ENCODE results near the gene SNRK.

The SNRK gene

DNA sequence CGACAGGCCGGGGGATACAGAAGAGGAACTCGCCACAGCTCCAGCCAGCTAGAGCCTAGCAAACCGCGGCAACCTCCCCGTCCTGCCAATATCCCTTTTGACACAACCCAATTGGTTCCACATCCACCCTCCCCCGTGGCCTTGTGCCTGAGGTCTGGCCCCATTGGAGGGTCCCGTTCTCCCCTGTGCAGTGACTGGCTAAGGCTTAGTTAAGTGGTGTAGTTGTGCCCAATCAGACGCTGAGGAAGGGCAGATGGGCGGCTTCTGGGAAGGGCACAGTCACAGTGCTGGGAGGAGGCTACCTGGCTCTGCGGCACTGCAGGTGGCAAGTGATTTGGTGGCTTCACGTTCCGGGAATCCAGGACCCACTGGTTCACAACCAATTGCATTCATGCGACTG is 78.6 kb downstream of the SNRK start:
- H3K27ac ChIP-seq: no peak overlapping the region
- TF ChIP-seq, protein P1, sequence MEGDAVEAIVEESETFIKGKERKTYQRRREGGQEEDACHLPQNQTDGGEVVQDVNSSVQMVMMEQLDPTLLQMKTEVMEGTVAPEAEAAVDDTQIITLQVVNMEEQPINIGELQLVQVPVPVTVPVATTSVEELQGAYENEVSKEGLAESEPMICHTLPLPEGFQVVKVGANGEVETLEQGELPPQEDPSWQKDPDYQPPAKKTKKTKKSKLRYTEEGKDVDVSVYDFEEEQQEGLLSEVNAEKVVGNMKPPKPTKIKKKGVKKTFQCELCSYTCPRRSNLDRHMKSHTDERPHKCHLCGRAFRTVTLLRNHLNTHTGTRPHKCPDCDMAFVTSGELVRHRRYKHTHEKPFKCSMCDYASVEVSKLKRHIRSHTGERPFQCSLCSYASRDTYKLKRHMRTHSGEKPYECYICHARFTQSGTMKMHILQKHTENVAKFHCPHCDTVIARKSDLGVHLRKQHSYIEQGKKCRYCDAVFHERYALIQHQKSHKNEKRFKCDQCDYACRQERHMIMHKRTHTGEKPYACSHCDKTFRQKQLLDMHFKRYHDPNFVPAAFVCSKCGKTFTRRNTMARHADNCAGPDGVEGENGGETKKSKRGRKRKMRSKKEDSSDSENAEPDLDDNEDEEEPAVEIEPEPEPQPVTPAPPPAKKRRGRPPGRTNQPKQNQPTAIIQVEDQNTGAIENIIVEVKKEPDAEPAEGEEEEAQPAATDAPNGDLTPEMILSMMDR (conservative IDR thresholded peaks at IDR 0.05): no peak

DNA sequence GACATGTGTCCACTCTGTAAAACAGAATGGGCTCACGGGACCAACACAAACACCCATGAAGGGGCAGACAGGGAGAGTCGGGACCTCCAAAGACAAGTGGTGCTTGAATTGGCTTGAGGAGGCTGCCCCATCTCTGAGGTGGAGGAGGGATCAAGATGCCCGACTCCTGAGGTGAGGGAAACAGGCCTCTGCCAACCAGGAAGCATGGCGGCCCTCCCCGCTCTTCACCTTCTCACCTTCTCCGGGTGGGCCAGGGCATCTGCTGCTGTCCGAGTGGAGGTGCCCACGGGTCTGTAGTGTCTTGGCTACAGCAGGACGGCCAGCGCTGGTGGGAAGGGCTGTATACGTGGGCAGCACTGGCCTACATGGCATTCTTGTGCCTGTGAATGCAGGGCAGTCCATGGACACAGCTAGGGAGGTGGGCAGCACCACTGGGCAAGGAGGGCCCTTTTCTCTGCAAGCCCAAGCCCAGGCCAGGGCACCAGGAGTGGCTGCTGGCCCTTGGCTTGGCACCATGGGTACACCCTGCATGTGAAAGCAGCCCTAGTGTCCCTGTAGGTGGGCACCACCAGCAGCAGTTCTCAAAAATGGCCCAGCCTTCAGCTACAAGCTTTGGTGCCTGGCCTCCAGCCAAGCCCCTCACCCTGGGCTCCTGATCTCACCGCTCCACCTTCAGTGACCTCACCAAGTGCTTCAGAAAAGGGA is 79.4 kb downstream of the SNRK start:
- H3K27ac ChIP-seq: no peak overlapping the region
- TF ChIP-seq, protein P1 (conservative IDR thresholded peaks at IDR 0.05): no peak

DNA sequence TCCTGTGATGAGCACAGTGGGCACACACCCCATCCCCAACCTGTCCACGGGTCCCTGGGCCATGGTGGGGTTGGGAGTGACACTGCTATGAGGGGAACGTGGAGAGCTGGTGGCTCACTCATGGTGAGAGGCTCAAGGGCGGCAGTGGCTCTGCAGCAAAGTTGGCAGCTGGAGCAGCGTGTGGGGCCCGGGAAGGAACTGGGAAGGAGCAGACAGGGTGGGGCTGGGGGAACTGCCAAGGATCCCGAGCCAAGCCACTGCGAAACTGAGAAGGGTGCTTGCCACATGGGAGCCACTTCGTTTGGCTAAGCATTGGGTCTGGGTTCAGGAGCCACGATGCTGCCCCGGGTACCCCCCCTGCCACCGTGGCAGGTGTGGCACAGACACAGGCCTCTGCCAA is 80.1 kb downstream of the SNRK start:
- TF ChIP-seq, protein P1 (conservative IDR thresholded peaks at IDR 0.05): no peak
- no peak overlapping the region for H3K27ac ChIP-seq

DNA sequence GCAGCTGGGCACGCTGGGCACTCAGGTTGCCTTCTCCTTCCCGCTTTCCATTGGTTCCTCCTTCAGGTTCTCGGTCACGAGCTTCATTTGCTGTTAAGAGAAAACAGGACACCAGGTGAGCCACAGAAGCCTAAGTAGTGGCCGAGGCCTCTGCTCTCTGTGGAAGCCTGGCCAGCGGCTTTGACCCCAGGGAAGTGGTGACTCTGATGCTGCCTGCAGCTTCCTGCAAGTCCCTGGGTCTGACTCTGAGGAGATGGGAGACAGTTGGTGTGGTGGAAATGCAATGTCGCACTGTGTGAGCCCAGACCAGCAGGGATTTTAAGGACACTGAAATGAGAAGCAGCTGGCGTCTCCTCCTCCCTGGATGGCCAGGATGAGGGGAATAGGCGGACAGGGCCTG is 80.5 kb downstream of the SNRK start:
- TF ChIP-seq, protein P1 (conservative IDR thresholded peaks at IDR 0.05): no peak
- H3K27ac ChIP-seq: no peak overlapping the region

DNA sequence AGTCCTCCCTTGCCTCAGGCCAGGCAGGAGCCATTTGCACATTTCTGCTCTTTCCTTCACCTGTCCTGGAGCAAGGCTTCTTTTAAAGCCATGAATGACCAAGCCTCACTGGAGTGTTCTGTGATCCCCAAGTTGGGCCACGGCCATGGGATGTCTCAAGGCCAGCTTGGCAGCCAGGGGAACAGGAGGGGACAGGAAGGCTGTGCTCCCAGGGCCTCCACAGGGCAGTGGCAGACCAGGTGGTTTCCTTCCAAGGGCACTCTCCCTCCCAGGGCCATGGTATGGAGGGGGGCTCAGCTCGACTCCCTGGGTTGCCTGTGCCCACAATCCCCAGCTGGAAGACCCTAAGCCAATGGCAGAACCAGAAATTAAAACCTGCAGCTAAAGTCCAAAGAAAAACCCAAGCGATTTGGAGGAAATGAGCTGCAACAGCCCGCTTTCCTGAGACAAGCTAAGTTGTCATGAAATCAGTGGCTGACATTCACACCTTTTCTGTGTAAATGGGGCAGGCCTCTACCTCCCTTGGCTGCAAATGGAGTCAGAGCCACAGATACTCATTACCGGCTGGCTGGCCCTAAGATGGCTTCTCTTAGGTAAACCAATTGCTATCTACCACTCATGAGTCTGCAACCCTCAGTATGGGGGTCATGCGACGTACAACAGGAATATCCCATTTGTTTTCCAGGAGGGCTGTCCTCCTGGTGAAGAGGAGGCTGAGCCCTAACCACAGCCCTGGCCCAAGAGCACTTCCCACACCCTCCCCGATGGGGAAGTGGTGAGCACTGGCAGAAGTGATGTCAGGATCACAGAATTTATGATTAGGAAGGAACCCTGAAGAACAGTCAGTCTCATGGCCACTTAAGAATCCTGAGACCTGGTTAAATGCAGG is 83.3 kb downstream of the SNRK start:
- TF ChIP-seq, protein P1 (conservative IDR thresholded peaks at IDR 0.05): no peak

DNA sequence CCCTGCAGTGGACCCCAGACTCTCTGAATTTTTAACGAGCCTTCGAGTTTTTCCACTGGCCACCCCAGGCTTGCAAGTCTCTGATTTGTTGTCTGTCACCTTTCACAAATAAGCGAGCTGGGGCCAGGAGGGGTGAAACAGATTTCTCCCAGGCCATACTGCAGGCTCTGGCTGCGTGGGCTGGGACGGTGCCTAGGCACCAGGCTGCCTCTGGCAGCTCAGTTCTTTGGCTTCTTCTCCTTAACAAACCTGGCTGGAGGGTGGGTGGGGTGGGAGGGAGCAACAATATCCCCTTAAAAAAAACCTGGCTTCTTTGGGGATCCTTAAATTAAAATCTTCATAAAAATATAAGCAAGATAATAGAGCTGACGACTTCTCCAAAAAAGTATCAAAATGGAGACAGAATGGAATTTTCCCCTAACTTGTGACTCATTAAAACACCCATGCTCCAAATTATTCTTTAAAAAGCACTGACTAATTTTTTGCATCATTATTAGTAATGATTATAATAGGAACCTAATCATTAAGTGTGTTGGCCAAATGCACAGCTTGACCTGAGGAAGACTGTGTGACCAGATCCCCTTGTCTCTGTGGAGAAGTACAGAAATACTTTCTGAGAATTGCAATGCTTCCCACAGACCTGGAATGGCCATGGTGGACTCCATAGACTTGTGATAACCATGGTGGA is 84.1 kb downstream of the SNRK start:
- TF ChIP-seq, protein P1 (conservative IDR thresholded peaks at IDR 0.05): no peak
- H3K27ac ChIP-seq: no peak overlapping the region

More for the DNA sequence above, 83.3 kb downstream of the SNRK start:
- no peak overlapping the region for H3K27ac ChIP-seq

DNA sequence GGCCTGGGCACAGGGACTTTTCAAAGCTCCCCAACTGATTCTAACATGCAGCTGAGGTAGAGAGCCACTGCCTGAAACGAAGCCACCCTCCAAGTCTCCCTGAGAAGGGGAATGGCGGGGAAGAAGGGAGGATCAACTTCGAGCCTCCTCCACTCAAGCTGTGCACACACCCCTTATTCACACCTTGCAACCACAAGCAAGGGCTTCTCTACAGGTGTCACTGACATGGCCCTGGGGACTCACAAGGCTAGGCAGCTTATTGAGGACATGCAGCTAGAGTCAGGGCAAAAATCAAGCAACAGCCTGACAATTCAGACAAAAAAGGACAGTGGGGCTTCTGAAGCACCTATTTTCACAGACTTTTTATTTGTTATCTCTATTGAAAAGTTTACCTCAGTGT is 85.2 kb downstream of the SNRK start:
- TF ChIP-seq, protein P1 (conservative IDR thresholded peaks at IDR 0.05): no peak
- H3K27ac ChIP-seq: no peak overlapping the region
